Stimulated activated CD8-positive, alpha-beta memory T cell treated with anti-CD3 and anti-CD28 coated beads, Interleukin-15, amount 100 ng/mL, for 4 hours (primary cell): ENCODE measurements around the gene MRPL54.

Experiments used
- DNase-seq, 2 donors: peaks; one replicate each; pipeline ENCODE4 v3.0.0-alpha.2; 2020; ENCODE audit warnings: low read depth in 2 of 2

The MRPL54 gene

GRCh38 chr19:3785451-3785937, 23.0 kb downstream of the MRPL54 start:
- peak; percentile 36 to 60 for DNase-seq

GRCh38 chr19:3785938-3786824, 23.7 kb downstream of the MRPL54 start, which contains the start of gene MATK:
TSS of gene MATK (minus strand) at chr19:3786381. CDS start at chr19:3785135, 1,246 bp downstream.
- DNase-seq: peak in 1 of 2 donors; percentile 55

DNA sequence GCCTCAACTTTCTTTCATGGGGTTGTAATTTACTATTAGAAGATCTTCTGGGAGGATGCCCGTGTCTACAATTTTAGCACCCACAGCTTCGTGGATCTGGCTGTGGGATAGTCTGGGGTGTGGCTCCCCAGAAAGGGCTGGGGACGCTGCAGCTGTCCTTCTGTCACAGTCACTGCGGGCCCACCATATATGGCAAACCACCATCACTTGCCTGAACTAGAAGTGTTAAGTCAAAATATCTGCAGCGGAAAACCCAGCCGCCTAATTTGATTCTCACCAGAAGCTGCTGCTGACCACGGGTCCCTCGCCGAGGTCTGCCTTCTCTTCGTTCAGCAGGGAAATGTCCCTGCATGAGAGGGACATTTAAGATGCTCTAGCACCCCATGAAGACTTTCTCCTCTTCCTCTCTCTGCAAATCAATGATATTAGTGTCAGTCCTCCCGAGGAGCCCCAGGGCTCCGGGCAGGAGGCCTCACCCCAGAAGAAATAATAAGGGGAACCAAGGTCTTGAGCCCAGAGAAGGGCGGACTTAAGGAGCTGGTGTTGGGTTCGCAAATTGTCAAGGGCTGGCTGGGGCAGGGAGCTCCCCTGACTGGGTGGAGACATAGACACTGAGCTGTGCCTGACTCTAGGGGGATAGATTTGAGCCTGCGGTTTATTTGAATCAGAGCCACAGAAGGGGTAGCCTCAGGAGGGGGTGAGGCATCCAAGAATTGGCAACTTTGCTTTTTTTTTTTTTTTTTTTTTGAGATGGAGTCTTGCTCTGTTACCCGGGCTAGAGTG, 26.7 kb downstream of the MRPL54 start:
- DNase-seq: no peak

- no peak for DNase-seq
These were observed 27.8 kb downstream of the MRPL54 start for GRCh38 chr19:3790209-3790734.

GRCh38 chr19:3790941-3791340, 28.5 kb downstream of the MRPL54 start:
- DNase-seq: no peak

- no peak for DNase-seq
These were observed 29.6 kb downstream of the MRPL54 start for GRCh38 chr19:3792114-3792513.

- DNase-seq: no peak
These were observed 31.3 kb downstream of the MRPL54 start for GRCh38 chr19:3793799-3794198.

DNA sequence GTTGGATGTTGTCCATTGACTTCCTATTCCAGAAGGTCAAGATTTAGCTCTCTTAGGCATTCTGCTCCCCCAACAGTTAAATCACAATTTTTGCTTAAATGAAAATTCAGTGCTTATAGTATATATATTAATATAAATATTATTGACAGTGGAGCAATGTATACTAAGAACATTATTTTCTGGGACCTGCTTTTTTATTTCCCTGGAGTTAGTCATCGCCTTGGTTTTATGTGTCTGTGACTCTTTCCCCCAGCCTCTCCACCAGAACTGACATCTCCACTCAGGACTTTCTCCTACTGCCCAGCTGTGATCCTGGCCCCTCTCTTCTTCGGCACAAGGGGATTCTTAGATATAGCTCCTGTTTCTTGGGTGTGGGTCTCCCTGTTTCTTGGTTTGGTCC, 33.9 kb downstream of the MRPL54 start:
- DNase-seq: no peak

DNA sequence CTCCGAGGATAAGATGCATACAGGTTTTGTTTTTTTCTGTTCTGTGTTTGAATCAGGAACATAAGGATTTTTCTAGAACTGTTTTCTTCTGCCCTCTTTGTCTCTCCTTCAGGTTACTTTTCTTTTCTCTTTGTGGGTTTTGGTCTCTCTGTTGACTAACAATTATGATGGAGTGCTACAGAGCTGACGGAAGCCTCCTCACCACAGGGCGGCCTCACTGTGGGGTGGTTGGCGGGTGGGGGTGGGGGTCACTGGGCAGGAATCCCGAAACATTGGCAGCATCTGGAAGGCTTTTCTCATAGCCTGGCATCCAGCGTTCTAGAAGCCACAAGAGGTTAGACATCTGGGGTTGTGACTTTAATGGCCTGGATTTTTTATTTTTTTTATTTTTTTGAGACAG, 35.7 kb downstream of the MRPL54 start:
- no peak for DNase-seq

GRCh38 chr19:3800996-3801395, 38.5 kb downstream of the MRPL54 start:
- DNase-seq: no peak

- DNase-seq: peak; percentile 49 to 51
These were observed 39.1 kb downstream of the MRPL54 start for GRCh38 chr19:3801412-3802096.

GRCh38 chr19:3803114-3803888, 40.8 kb downstream of the MRPL54 start:
- DNase-seq: no peak

- no peak for DNase-seq
These were observed 41.5 kb downstream of the MRPL54 start for GRCh38 chr19:3803986-3804385.

DNA sequence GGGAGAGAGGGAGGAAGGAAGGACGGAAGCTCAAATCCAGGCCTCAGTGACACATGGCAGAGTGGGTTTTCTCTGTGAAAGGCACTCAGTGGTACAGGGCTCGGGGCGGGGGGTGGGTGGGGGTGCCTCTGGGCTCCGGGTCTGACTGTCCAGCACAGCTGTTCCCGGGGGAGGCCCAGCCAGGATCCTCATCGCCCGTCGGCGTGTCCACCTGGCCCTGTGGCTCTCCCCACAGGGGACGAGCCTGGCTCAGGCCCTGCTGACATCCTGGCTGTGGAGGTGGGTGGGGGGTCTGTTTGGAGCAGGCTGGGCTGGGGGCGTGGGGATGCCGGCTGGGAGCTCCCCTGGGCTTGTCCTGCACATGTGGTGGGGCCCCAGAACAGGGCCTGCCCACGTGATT, 41.9 kb downstream of the MRPL54 start:
- no peak for DNase-seq

DNA sequence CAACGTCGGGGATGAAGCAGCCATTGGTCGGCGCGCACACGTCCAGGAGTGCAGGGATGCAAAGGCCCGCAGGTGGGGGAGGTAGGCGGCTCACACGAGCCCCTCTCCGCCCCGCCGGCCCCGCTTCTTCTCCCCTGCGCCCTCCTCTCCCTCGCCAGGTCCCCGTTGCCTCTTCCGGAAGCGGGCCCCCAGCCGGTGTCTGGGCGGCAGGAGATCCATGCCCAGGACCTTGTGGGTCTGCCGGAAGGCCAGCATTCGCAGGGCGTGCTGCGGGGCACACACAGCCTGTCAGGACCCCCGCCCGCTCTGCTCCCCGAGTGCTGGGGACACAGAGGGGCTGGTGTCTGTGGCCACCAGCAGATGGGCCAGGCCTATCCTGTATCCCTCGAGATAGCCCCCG, 43.4 kb downstream of the MRPL54 start:
- no peak for DNase-seq

DNA sequence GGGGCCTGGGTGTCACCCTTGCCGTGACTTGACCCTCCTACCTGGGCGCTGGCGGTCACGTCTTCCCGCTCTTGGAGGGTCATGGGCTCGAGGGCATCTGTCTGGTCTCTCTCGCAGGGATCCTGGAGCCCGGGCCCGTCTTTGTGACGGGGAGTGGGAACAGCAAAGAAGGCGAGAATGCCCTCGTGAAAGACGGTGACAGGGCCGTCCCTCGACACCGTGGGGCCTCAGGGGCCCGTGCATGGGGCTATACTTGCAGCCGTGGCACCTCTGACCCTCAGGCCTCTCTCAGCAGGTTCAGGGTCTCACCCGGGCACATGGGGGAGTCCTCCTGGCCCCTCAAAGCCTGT, 44.6 kb downstream of the MRPL54 start:
- DNase-seq: no peak

GRCh38 chr19:3807574-3808354, 45.3 kb downstream of the MRPL54 start:
- no peak for DNase-seq

GRCh38 chr19:3808420-3809143, 46.1 kb downstream of the MRPL54 start:
- no peak for DNase-seq

GRCh38 chr19:3809881-3810707, 47.6 kb downstream of the MRPL54 start:
- no peak for DNase-seq
